T-helper 1 cell treated with Interleukin-12 subunit alpha and Interleukin-12 subunit beta and Interleukin-4 antibody, amounts not matched to agents 30 ng/mL and 1 ng/mL, for 36 hours (primary cell): ENCODE results near the gene CABP2. TPM values are rescaled to one million over a fixed set of nuclear protein-coding genes. Genes with fewer than 3 reads are reported as not detected.
"Not testable (repeated sequence)": the region's sequence is repeated elsewhere in the genome, so short reads cannot be mapped to it uniquely, and the experiment has no call there.

Experiments
- intact Hi-C: fragments of 100-400 bp; cut with micrococcal nuclease; formaldehyde crosslinking; loops from one replicate; pipeline ENCODE4 v1.15.1; 2024
- total RNA-seq: library from RNA; stranded (reverse); gene quantifications from 2 replicates; pipeline ENCODE4 v1.2.3, GENCODE V29; 2022

The CABP2 gene
- total RNA-seq, result not detected in 2 replicates

DNA sequence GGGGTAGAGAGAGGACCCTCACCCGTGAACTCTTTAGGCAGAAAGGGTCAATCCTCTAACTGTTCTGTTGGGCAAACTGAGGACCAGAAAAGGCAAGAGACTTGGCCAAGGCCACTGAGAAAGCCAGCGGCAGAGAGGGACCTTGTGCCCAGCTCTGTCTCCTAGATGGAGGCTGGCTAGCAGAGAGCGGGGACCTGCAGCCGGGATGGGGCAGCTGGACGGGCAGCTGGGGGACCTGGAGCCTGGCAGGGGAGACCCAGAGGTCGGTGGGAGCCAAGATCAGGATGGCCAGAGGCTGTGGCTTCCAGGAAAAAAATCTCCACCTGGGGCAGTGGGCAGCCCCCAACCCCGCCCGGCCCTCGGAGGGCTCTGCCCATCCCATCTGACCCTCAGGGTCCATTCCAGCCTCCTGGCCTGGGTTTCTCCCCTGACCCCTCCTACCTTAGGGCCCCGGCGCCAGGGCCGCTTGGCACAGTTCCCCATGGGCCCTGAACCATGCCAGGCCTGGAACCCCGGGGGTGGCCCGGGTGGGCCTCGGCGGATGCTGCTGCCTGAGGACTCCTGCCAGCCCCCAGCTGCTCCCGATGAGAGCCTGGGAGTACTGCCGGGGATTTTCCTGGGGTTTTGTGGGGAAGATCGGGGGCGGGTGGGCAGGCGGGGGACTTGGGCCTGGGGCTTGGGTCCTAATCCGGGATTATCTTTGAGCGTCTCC, at the start of gene CABP2:
TSS of gene CABP2 (minus strand) at position 603 of the 712 bp plus-strand sequence. CDS start at position 483, 120 bp downstream.
- intact Hi-C loops, result no loop called here

DNA sequence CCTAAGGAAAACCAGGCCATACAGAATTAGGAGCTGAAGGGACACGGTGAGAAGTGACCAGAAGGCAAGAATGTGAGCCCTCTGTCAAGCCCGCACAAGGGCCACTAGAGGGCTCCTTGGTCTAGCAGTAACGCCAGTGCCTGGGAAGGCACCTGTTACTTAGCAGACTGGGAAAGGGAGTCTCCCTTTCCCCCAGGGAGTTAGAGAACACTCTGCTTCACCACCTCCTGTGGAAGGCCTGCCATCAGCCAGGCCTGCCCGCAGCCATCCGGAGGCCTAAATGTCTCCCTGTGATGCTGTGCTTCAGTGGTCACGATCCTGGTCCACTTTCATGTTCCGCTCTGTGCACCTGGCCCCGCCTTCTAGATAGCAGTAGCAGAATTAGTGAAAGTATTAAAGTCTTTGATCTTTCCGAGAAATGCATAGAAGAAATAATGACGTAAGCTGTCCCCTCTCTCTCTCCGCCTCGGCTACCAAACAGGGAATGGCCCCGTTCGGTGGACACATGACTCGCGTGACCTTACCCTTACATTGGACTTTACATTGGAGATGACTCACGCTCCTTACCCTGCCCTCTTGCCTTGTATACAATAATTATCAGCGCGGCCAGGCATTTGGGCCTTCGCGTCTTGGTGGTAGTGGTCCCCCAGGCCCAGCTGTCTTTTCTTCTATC, 49.6 kb upstream of the CABP2 start:
- intact Hi-C loops, result loop anchor here (1.0 to 5.0 kb wide), 2 partner anchors 69 to 86 kb away; no protein-coding TSS in a partner anchor

DNA sequence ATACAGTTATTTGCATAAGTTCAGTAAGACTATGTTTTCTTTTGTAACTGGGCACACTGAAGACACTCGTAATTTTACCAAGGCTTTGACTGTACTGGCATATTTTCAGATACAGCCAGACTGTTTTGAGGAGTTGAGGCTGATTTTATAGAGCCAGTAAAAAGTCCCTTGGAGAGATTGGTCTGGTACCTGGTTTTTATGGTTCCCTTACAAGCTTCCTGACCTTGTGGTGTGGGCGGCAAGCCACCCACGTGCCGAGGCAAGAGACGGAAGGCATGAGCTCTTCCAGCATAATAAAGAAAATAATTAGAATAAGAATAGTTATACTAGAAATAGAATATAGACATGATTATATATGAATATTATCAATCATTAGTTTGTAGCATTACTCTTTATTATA, 49.1 kb upstream of the CABP2 start:
- intact Hi-C loops, result loop anchor here (1.0 to 5.0 kb wide), 2 partner anchors 70 to 87 kb away; no protein-coding TSS in a partner anchor

DNA sequence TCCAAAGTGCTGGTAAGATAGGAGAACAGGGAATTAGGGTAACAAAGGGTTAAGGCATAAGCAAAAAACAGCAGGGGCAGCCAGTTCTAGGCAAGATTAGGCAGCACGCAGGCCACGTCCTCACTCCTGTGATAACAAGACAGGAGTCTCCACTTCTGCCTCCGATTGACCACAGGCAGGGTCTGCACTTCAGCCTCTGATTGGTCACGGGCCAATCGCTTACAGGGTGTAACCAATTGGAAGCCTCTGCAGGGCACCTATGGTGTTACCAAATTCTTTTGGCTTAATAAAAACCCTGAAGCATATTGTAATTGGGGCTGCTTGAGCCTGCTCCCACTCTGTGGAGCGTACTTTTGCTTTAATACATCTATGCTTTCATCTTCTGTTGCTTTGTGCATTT, 48.2 kb upstream of the CABP2 start:
- intact Hi-C loops, result loop anchor here (5.0 kb wide), 1 partner anchor 71 kb away; no protein-coding TSS in a partner anchor

DNA sequence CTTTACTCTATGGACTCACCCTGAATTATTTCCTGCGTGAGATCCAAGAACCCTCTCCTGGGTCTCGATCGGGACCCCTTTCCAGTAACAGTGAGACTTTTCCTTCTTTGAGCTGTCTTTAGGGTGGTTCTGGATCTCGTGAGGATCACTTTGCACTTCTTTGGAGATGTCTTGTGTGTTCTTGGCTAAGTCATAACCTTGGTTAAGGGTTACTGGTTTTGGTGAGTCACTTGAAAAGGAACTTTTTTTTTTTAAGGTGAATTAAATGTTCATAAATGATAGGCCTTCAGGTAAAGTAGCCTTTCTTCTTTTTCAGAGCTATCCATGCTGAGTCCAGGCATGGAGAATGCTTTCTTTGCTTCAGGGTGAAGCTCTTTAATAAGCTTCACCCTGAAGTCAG, 41.0 kb upstream of the CABP2 start:
- intact Hi-C loops, result no loop called here

DNA sequence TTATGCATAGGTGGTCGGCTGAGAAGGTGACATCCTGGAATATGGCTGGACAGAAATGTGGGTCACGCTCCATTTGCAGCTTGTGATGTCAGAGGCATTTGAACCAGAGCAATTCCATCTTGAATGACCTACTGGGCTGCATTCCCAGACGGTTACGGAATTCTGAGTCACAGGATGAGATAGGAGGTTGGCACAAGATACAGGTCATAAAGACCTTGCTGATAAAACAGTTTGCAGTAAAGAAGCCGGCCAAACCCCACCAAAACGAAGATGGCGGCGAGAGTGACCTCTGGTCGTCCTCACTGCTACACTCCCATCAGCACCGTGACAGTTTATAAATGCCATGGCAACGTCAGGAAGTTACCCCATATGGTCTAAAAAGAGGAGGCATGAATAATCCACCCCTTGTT, 40.5 kb upstream of the CABP2 start:
- intact Hi-C loops, result not testable (repeated sequence)

DNA sequence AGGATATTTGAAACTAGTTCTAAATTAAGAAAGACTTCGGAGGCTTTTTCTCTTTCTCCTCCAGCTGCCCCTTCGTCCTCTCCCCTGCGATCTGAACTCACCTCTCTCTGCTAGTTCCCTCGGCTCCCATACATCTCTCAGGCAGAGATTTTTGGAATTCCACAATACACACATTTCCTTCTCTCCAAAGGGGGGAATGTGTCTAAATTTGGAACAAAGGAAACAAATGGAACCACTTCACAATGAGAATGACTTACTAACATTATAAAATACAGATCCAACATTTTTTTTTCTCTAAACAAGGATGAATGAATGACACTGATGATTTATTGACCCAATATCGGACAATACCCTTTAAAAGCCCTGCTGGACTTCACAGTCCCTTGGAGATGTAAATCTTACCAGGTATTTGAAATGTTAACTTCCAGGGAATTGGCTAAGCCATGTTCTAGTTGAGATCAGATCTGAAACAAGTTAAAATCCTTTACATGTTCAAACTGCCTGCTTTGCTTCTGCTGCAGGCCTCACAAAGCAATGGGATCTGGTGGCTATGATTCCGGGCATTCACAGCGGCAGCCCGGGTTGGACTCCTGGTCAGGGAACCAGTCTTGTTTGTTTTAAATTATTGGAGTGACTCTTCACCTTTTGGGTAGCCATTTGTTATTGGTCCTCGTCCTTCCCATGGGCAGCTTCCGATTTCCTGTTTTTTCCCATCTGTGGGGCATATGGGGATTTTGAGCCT, 39.9 kb upstream of the CABP2 start:
- intact Hi-C loops, result no loop called here

DNA sequence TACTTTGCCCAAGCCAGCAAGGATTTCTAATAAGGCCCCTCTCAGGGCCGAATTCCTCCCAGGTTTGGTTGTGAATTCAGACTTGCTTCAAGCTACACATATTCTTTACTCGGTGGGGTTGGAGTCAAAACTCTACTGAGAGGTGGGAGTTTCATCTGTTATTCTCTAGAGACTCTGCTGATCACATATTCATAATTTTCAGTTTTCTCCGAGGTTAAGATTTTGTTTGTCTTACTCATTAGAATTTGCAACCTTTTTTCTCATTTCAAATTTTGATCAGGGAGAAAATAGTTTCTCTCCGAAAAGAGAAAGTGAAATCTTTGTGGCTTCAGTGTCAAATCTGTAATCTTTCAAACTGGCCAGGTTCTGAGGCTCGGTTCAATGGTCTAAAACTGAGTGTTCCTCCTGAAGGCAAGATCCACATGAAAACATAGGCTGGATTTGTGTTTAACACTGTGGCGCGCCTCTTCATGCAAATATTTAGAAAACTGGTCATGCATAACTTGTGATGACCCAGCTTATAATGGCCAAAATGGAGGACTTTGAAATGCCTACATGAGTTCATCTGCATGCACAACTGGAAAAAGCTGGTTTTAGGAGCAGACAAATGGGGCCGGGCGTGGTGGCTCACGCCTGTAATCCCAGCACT, 38.8 kb upstream of the CABP2 start:
- intact Hi-C loops, result no loop called here

DNA sequence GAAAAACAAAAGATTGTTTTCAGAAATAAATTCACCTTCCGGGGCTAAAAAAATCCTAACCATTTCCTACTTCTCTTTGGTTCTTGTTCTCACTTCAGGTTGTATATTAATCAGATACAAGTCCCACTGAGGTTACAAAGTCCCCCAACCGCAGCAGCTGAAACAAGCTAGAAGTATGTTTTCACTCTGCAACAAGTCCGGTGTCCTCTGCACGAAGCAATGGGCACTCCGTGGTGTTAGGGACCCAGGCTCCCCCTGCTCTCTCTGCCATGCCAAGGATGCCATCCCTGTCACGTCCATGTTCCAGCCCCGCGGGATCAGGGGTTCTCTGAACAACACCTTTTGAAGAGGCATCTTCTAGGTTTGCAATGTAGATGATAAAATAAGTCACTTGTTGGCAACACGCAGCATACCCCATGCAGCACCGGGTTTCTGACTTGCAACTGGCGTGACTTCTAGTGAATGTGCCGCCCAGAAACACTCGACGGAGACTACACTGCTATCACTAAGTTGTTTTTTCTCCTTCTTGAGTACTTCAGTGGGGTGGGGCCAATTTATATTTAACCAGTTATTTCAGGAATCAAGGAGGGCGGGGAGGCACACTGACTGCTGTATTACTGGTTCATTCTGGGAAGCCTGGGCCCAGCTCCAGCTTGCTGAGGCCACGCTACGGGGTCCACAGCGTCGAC, 35.0 kb upstream of the CABP2 start:
- intact Hi-C loops, result no loop called here

DNA sequence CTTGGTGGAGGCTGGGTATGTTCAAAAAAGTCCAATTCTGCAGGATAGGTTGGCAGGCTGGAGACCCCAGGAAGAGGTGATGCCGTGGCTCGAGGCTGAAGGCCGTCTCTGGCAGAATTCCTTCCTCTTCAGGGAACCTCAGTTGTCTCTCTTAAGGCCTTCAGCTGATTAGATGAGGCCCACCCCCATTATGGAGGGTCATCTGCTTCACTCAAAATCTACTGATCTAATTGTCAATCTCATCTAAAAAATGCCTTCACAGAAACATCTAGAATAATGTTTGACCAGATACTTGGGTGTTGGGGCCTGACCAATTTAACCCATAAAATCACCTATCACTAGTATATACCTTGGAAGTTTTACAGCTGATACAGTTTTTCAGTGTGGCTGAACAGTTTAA, 33.0 kb upstream of the CABP2 start:
- intact Hi-C loops, result no loop called here

DNA sequence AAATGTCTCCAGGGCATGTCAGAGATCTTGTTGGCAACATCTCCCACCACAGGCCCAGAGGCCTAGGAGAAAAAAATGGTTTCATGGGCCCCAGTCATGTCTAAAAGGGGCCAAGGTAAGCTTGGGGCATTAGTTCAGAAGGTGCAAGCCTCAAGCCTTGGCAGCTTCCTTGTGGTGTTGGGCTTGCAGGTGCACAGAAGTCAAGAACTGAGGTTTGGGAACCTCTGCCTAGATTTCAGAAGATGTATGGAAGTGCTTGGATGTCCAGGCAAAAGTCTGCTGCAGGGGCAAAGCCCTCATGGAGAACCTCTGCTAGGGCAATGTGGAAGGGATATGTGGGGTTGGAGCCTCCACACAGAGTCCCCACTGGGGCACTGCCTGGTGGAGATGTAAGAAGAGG, 28.5 kb upstream of the CABP2 start:
- intact Hi-C loops, result not testable (repeated sequence)

DNA sequence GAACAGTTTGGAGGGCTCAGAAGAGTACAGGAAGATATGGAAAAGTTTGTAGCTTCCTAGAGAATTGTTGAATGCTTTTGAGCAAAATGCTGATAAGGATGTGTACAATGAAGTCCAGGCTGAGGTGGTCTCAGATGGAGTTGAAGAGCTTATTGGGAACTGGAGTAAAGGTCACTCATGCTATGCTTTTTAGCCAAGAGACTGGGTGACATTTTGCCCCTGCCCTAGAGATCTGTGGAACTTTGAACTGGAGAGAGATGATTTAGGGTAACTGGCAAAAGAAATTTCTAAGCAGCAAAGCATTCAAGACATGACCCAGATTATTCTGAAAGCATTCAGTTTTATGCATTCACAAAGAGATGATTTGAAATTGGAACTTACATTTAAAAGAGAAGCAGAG, 27.9 kb upstream of the CABP2 start:
- intact Hi-C loops, result no loop called here

DNA sequence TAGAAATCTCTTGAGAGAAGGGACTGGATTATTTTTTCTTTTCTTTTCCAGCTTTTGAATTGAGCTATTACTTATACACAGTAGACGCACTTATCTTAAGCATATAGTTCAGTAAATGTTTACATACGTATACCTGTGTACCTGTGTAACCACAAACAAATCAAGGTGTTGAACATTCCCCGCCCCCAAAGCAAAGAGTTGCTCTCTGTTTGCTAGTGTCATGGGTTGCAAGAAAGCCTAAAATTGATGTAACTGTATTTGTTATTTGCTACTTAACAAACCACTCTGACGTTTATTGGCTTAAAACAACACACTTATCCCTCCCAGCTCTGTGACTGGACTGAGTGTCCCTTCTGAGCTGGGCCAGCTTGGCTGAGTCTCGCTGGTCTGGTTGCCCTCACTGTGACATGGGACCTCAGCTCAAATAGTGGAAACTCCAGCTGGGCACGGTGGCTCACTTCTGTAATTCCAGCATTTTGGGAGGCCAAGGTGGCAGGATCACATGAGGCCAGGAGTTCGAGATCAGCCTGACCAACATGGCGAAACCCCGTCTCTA, 25.4 kb upstream of the CABP2 start:
- intact Hi-C loops, result no loop called here

DNA sequence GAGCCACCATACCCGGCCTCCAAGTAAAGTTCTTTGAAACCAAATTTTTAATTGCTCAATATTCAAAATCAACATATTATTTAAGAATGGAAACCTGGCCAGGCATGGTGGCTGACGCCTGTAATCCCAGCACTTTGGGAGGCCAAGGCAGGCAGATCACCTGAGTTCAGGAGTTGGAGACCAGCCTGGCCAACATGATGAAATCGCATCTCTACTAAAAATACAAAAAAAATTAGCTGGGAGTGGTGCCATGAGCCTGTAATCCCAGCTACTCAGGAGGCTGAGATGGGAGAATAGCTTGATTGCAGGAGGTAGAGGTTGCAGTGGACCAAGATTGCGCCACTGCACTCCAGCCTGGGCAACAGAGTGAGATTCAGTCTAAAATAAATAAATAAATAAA, 24.9 kb upstream of the CABP2 start:
- intact Hi-C loops, result not testable (repeated sequence)

DNA sequence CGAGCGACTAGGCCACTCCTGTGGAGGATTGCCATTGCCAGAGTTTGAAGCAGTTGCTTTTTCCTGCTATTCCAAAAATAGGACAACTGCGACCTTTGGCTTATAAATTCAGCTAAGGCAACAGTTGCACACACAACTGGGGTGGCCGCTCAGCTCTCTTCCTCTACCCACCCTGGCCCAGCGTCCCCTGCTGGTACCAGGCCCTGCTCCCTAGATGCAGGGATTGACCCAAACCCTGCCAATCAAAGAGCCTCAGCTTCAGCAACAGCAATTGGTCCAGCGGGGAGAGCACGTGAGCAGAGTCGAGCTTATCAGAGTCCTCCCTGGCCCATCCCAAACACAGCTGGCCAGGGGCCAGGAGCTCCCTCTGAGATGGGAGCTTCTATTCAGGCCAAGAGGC, 22.0 kb upstream of the CABP2 start:
- intact Hi-C loops, result no loop called here

DNA sequence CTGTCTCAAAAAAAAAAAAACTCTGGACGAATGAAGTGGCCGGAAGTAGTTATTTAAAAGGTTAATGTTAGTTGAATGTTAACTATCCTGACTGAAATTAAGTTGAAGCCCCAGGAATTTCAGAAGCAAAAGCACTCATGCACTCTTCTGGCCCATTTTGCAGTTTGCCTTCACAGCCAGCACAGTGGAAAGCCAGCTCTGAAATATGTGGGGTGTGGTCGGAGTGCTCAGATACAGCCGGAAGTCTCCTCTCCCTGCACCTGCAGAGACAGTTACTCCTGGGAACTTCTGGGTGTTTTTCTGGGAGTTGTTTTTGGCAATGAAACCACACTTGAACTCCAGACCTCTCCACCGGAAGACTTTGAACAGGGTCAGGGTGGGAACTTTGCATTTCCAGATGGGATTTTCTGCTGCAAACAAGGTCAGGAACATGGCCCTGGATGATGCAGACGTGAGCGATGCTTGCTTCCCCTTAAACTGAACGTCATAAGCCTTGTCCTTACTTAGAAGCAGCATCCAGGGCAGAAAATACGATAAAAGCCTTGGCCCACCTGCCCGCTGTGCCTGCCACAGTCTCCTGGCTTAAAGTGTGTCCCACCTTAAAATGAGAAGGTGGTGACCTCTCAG, 21.5 kb upstream of the CABP2 start:
- intact Hi-C loops, result no loop called here

DNA sequence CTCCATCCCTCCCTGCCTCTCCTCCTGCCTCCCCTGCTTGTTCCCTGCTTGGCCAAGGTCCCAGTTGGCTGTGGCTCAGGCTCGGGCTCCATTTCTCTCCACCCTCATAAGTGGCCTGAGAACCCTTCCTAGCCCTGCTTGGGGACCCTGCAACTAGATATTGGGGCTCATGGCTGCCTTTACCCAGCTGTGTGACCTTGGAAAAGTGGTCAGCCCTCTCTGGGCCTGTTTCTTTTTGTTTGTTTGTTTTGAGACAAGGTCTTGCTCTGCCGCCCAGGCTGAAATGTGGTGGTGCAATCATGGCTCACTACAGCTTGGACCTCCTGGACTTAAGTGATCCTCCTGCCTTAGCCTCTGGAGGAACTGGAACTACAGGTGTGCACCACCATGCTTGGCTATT, 20.3 kb upstream of the CABP2 start:
- intact Hi-C loops, result no loop called here

DNA sequence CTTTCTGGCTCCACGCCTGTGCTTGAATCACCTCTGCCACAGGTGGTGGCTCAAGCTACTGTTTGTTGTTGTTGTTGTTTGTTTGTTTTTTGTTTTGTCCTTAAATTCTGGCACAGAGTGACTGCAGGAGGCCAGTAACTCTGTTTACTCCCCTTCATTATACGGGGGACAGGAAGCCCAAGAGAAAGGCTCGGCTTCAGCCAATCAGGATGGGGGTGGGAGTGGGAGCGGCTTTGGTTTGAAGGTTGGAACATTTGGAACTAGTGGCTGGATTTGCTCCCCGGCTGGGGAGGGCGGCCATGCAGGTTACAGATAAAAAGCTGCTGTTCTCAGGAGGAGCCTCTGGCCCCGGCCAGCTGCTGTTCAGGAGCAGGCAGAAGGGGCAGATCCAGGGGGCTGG, 19.7 kb upstream of the CABP2 start:
- intact Hi-C loops, result no loop called here

DNA sequence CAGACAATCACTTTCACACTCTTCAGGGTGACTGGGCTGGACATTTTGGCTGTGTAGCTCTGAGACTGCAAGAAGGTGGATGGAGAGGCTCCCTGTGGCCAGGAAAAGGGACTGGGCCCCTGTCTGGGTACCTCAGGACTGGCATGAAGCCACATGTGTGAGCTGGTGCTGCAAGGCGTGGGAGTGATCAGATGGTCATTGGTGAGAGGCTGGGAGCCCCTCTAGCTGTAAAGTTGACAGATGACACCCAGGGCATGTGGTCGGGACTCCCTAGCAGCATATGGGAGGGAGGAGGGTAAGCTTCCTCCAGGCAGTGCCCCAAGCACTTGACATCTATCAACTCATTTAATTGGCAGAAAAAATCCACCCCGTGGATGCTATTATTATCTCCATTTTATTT, 18.9 kb upstream of the CABP2 start:
- intact Hi-C loops, result no loop called here

DNA sequence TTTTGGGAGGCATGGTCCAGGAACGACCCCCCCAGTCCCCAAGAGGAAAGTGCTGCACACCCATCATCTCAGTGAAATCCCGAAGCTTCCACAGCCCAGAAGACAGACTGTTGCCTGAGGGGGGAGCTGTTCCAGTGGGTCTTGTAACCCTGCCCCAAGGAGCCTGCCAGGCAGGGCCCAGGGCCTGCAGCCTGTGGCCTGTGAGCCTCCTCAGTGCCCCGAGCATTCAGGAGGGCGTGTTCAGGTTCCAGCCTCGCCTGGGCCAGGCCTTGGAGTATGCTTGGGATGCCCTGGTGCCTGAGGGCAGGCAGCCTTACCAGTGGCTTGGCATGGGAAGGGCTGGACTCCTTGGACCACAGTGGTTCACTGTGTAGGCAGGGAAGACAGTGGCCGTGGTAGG, 18.0 kb upstream of the CABP2 start:
- intact Hi-C loops, result no loop called here
